Thymus (tissue), 11 donors: ENCODE results near the gene DES. TPM values are rescaled to one million over a fixed set of nuclear protein-coding genes. Genes with fewer than 3 reads are reported as not detected.

Experiments used
- DNase-seq, 9 donors: peaks; one replicate each; pipeline ENCODE4 v3.0.0-alpha.2; 2013; ENCODE audit warnings: low spot score in 9 of 9, low read depth in 6 of 9, missing footprints in 1 of 9
- H3K27ac ChIP-seq, 2 donors: one replicate each; pipeline ENCODE4 v1.5.1; 2013; ENCODE audit warnings: control low read depth in 1 of 2, low read depth in 1 of 2, low read length in 1 of 2, mild to moderate bottlenecking in 1 of 2, moderate library complexity in 1 of 2
- H3K27me3 ChIP-seq, 2 donors: one replicate each; pipeline ENCODE4 v1.5.1; 2013; ENCODE audit warnings: low read length in 1 of 2; ENCODE audit not compliant: control insufficient read depth in 2 of 2, insufficient read depth in 1 of 2
- H3K36me3 ChIP-seq, 2 donors: one replicate each; pipeline ENCODE4 v1.5.1; 2013; ENCODE audit warnings: low read length in 1 of 2, mild to moderate bottlenecking in 1 of 2, moderate library complexity in 1 of 2; ENCODE audit not compliant: control insufficient read depth in 2 of 2, insufficient read depth in 2 of 2
- H3K4me1 ChIP-seq, 2 donors: one replicate each; pipeline ENCODE4 v1.5.1; 2013; ENCODE audit warnings: low read length in 2 of 2; ENCODE audit not compliant: control insufficient read depth in 2 of 2, insufficient read depth in 2 of 2
- H3K4me3 ChIP-seq, 2 donors: one replicate each; pipeline ENCODE4 v1.5.1; 2013; ENCODE audit warnings: low read length in 2 of 2, control low read depth in 1 of 2, mild to moderate bottlenecking in 1 of 2
- H3K9me3 ChIP-seq, 2 donors: one replicate each; pipeline ENCODE4 v1.5.1; 2013; ENCODE audit warnings: low read length in 1 of 2, mild to moderate bottlenecking in 1 of 2; ENCODE audit not compliant: control insufficient read depth in 2 of 2, insufficient read depth in 1 of 2
- WGBS: extraction: QIAGEN DNeasy Blood & Tissue Kit; methylation state at CpG from one replicate; pipeline ENCODE4 v1.1.7; 2013; 5-methylcytosine and 5-hydroxymethylcytosine counted together
- polyA plus RNA-seq: library from polyadenylated mRNA; stranded (reverse); fragments of 200-250 nt; gene quantifications from one replicate; pipeline ENCODE4 v1.2.3, GENCODE V29; 2013
- total RNA-seq: library from RNA; stranded (reverse); fragments of 120-200 nt; gene quantifications from one replicate; pipeline ENCODE4 v1.2.4, GENCODE V29; 2013
- donor health status: healthy.

The DES gene
- total and polyA plus RNA-seq, 2 donors = 3.4 to 21.6 TPM

- DNase-seq = no peak
- 91% methylated on average over 22 of the region's 22 CpGs for WGBS
- H3K4me3 ChIP-seq = no peak overlapping the region
- H3K27me3 ChIP-seq = peaks cover 0 to 18% of the 10 kb centered on the region in 2 donors
- no peaks in the 10 kb centered on the region for H3K9me3 ChIP-seq
- no peaks in the 10 kb centered on the region for H3K4me1 ChIP-seq
- H3K36me3 ChIP-seq = no peaks in the 10 kb centered on the region
- no peak overlapping the region for H3K27ac ChIP-seq
These were observed 53.5 kb downstream of the DES start for GRCh38 chr2:219471476-219472371.

- H3K36me3 ChIP-seq = no peaks in the 10 kb centered on the region
- no peak overlapping the region for H3K27ac ChIP-seq
- peaks cover 0 to 27% of the 10 kb centered on the region in 2 donors for H3K27me3 ChIP-seq
- H3K4me3 ChIP-seq = no peak overlapping the region
- DNase-seq = no peak
- H3K4me1 ChIP-seq = no peaks in the 10 kb centered on the region
- 95% methylated on average over 12 of the region's 12 CpGs for WGBS
- H3K9me3 ChIP-seq = no peaks in the 10 kb centered on the region
These were observed 54.5 kb downstream of the DES start for GRCh38 chr2:219472629-219473187.

GRCh38 chr2:219473511-219473910 lies 55.3 kb downstream of the DES start:
- DNase-seq = no peak
- H3K27ac ChIP-seq = no peak overlapping the region
- WGBS = 97% methylated on average over 18 of the region's 18 CpGs

GRCh38 chr2:219474285-219475060 lies 56.3 kb downstream of the DES start:
- Histone ChIP-seq H3K4me1 (no peaks in the 10 kb centered on the region), H3K27ac (no peak overlapping the region), H3K4me3 (no peak overlapping the region), H3K9me3 (no peaks in the 10 kb centered on the region), H3K27me3 (peaks cover 0 to 37% of the 10 kb centered on the region in 2 donors), H3K36me3 (no peaks in the 10 kb centered on the region)
- DNase-seq = no peak
- WGBS = 94% methylated on average over 11 of the region's 11 CpGs

More at GRCh38 chr2:219473511-219473910, 55.3 kb downstream of the DES start:
- Histone ChIP-seq H3K27me3 (peaks cover 0 to 30% of the 10 kb centered on the region in 2 donors), H3K4me1 (no peaks in the 10 kb centered on the region), H3K4me3 (no peak overlapping the region), H3K36me3 (no peaks in the 10 kb centered on the region), H3K9me3 (no peaks in the 10 kb centered on the region)

- WGBS = 96% methylated on average over 6 of the region's 6 CpGs
- Histone ChIP-seq H3K27me3 (peaks cover 0 to 44% of the 10 kb centered on the region in 2 donors), H3K4me1 (no peaks in the 10 kb centered on the region), H3K27ac (no peak overlapping the region), H3K9me3 (no peaks in the 10 kb centered on the region), H3K36me3 (no peaks in the 10 kb centered on the region), H3K4me3 (no peak overlapping the region)
- DNase-seq = no peak
These were observed 57.1 kb downstream of the DES start for GRCh38 chr2:219475278-219475677.

- Histone ChIP-seq H3K4me1 (no peaks in the 10 kb centered on the region), H3K36me3 (no peaks in the 10 kb centered on the region), H3K4me3 (no peak overlapping the region), H3K9me3 (no peaks in the 10 kb centered on the region), H3K27ac (no peak overlapping the region), H3K27me3 (peaks cover 0 to 49% of the 10 kb centered on the region in 2 donors)
- WGBS = 52% methylated on average over 14 of the region's 14 CpGs
- peak in 3 of 9 donors; percentile 46 to 67 (median 63) for DNase-seq
These were observed 57.8 kb downstream of the DES start for GRCh38 chr2:219475697-219476651.

Other genes starting within 250 kb of the DES start
- gene SLC23A3, start 248.3 kb upstream of the DES start, total RNA-seq = 0.47 TPM
- 2.6 TPM for gene SLC23A3, start 248.3 kb upstream of the DES start, polyA plus RNA-seq
- 33.3 TPM for gene CNPPD1, start 241.5 kb upstream of the DES start, total RNA-seq
- gene CNPPD1, start 241.5 kb upstream of the DES start, polyA plus RNA-seq = 46.9 TPM
- 33.6 TPM for gene RETREG2, start 240.1 kb upstream of the DES start, total RNA-seq
- gene RETREG2, start 240.1 kb upstream of the DES start, polyA plus RNA-seq = 56.0 TPM
- 57.8 TPM for gene ZFAND2B, start 211.6 kb upstream of the DES start, total RNA-seq
- gene ZFAND2B, start 211.6 kb upstream of the DES start, polyA plus RNA-seq = 59.0 TPM
- gene ABCB6, start 199.4 kb upstream of the DES start, total RNA-seq = 8.2 TPM
- gene ABCB6, start 199.4 kb upstream of the DES start, polyA plus RNA-seq = 29.3 TPM
- 10.0 TPM for gene ATG9A, start 188.7 kb upstream of the DES start, total RNA-seq
- gene ATG9A, start 188.7 kb upstream of the DES start, polyA plus RNA-seq = 27.4 TPM
- gene ANKZF1, start 188.6 kb upstream of the DES start, total RNA-seq = 44.4 TPM
- 91.6 TPM for gene ANKZF1, start 188.6 kb upstream of the DES start, polyA plus RNA-seq
- 4.2 TPM for gene GLB1L, start 172.9 kb upstream of the DES start, total RNA-seq
- gene GLB1L, start 172.9 kb upstream of the DES start, polyA plus RNA-seq = 11.3 TPM
- gene STK16, start 172.9 kb upstream of the DES start, total RNA-seq = 21.4 TPM
- gene STK16, start 172.9 kb upstream of the DES start, polyA plus RNA-seq = 55.1 TPM
- 0.05 TPM for gene TUBA4B, start 165.1 kb upstream of the DES start, total RNA-seq
- gene TUBA4B, start 165.1 kb upstream of the DES start, polyA plus RNA-seq = 0.23 TPM
- 21.0 TPM for gene TUBA4A, start 164.5 kb upstream of the DES start, total RNA-seq
- gene TUBA4A, start 164.5 kb upstream of the DES start, polyA plus RNA-seq = 102 TPM
- 27.0 TPM for gene DNAJB2, start 139.0 kb upstream of the DES start, total RNA-seq
- 87.0 TPM for gene DNAJB2, start 139.0 kb upstream of the DES start, polyA plus RNA-seq
- gene PTPRN, start 109.0 kb upstream of the DES start, total RNA-seq = 0.14 TPM
- gene PTPRN, start 109.0 kb upstream of the DES start, polyA plus RNA-seq = 0.41 TPM
- not detected for gene RESP18, start 85.6 kb upstream of the DES start, total RNA-seq
- gene RESP18, start 85.6 kb upstream of the DES start, polyA plus RNA-seq = 0.07 TPM
- gene DNPEP, start 30.5 kb upstream of the DES start, total RNA-seq = 33.6 TPM
- gene DNPEP, start 30.5 kb upstream of the DES start, polyA plus RNA-seq = 105 TPM
- gene SPEG, start 16.5 kb downstream of the DES start, total RNA-seq = 1.3 TPM
- gene SPEG, start 16.5 kb downstream of the DES start, polyA plus RNA-seq = 19.8 TPM
- gene GMPPA, start 80.5 kb downstream of the DES start, total RNA-seq = 17.6 TPM
- gene GMPPA, start 80.5 kb downstream of the DES start, polyA plus RNA-seq = 32.7 TPM
- 0.05 TPM for gene ASIC4, start 96.1 kb downstream of the DES start, total RNA-seq
- gene ASIC4, start 96.1 kb downstream of the DES start, polyA plus RNA-seq = 0.23 TPM
- gene CHPF, start 125.4 kb downstream of the DES start, total RNA-seq = 8.5 TPM
- 17.5 TPM for gene CHPF, start 125.4 kb downstream of the DES start, polyA plus RNA-seq
- 0.52 TPM for gene TMEM198, start 125.7 kb downstream of the DES start, total RNA-seq
- 3.7 TPM for gene TMEM198, start 125.7 kb downstream of the DES start, polyA plus RNA-seq
- gene OBSL1, start 153.2 kb downstream of the DES start, total RNA-seq = 9.6 TPM
- gene OBSL1, start 153.2 kb downstream of the DES start, polyA plus RNA-seq = 34.2 TPM
- 0.05 TPM for gene INHA, start 153.9 kb downstream of the DES start, total RNA-seq
- gene INHA, start 153.9 kb downstream of the DES start, polyA plus RNA-seq = 0.71 TPM
- gene STK11IP, start 179.5 kb downstream of the DES start, total RNA-seq = 27.8 TPM
- 68.7 TPM for gene STK11IP, start 179.5 kb downstream of the DES start, polyA plus RNA-seq
- gene SLC4A3, start 209.3 kb downstream of the DES start, total RNA-seq = 0.47 TPM
- gene SLC4A3, start 209.3 kb downstream of the DES start, polyA plus RNA-seq = 6.9 TPM